AG09319 (cell line): ENCODE results near the gene FAM20A.

Experiments used
- DNase-seq: peaks from one replicate; pipeline ENCODE4 v3.0.0-alpha.2; 2010; ENCODE audit warnings: low read depth; ENCODE audit errors: extremely low read depth
- TF ChIP-seq, protein P1 (sequence below): IDR thresholded peaks from 2 replicates; pipeline ENCODE4 v1.5.1; 2011; ENCODE audit warnings: low read depth, mild to moderate bottlenecking, inconsistent platforms, low read length, moderate library complexity

The FAM20A gene

DNA sequence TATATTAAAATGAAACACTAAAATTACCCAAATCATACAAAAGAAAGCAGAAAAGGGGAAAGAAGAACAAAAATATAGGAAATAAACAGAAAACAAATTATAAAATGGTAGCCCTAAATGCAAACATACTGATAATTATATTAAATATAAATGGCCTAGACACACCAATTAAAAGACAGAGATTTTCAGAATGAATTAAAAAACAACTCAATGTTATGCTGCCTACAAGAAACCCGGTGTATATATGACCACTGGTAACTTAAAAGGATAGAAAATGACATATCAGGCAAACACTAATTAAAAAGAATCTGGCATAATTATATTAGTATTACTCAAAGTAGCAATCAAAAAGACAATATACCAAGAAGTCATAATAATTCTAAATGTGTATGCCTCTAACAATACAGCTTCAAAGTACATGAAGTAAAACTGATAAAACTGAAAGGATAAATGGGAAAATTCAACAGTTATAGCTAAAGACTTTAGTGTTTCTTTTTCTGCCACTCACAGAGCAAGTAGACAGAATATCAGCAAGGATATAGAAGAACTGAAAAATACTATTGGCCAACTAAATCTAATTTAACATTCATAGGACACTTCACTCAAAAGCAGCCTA is 7.5 kb upstream of the FAM20A start:
- TF ChIP-seq, protein P1, sequence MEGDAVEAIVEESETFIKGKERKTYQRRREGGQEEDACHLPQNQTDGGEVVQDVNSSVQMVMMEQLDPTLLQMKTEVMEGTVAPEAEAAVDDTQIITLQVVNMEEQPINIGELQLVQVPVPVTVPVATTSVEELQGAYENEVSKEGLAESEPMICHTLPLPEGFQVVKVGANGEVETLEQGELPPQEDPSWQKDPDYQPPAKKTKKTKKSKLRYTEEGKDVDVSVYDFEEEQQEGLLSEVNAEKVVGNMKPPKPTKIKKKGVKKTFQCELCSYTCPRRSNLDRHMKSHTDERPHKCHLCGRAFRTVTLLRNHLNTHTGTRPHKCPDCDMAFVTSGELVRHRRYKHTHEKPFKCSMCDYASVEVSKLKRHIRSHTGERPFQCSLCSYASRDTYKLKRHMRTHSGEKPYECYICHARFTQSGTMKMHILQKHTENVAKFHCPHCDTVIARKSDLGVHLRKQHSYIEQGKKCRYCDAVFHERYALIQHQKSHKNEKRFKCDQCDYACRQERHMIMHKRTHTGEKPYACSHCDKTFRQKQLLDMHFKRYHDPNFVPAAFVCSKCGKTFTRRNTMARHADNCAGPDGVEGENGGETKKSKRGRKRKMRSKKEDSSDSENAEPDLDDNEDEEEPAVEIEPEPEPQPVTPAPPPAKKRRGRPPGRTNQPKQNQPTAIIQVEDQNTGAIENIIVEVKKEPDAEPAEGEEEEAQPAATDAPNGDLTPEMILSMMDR = no peak
- DNase-seq = no peak

- no peak for DNase-seq
- TF ChIP-seq, protein P1 = no peak
Observed at GRCh38 chr17:68606451-68607307, 5.5 kb upstream of the FAM20A start.

DNA sequence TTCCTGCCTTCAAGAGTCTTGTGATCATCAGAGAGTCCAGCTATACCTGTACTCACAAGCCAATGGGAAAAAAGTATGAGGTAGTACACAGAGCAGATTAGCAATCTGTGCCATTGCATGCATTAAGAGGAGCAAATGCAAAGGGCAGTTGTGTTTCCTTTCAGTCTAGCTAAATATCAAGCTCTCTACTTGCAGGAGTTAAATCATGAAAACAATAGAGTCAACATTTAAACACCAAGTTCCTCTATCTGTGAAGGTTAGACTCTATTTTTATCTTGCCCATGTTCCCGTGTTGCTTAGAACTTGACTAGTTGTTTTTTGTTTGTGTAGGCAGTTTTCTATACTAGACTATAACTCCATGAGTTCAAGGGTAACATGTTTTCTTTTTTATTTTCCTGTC is 4.7 kb upstream of the FAM20A start:
- TF ChIP-seq, protein P1 = no peak
- DNase-seq = no peak

DNA sequence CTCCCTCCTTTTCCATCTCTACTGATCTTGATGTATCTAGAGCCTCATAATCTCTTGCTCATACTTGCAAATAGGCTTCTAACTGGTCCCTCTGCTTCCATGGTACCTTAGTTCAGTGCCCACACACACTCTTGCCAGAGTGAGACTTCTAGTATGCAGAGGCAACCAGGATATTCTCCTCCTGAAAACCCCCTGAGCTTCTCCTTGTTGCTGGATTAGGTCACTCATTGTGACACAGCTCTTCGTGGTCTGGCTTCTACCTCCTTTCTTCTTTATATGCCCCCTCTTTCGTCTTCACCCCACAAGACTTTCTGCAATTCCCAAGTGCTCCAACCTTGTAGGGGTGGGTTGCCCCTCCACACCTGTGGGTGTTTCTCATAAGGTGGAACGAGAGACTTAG is 2.5 kb upstream of the FAM20A start:
- TF ChIP-seq, protein P1 = no peak
- no peak for DNase-seq

DNA sequence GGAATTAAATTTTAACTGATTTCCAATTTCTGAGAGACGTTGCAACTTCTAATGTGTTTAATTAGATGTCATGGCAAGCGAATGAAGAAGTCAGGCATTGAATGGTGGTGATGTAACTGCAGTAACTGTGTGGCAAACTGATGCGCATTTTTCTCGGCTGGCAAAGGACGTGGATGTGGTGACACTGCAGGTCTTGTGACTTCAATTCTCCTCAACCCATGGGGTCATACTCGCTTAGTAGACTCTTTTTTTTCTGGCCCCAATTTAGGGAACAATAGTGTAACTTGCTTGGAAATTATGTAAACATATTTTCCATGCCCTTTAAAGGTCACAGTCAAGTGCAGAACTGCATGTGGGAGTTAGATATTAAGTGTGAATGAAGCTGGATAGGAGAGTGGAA is 1.9 kb upstream of the FAM20A start:
- DNase-seq = no peak
- TF ChIP-seq, protein P1 = no peak

DNA sequence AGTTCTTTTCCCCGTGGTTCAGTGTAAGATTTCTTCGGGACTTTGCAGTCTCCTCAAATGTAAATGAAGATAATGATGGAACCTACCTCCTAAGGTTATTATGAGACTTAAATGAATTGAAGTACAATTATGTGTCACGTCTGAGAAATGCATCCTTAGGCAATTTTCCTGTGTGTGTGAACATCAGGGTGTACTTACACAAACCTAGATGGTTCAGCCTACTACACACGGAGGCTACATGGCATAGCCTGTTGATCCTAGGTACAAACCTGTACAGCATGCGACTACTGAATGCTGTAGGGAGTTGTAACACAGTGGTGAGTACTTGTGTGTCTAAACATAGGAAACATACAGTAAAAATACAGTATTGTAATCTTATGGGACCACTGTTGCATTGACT is 1.1 kb upstream of the FAM20A start:
- no peak for DNase-seq
- TF ChIP-seq, protein P1 = no peak

DNA sequence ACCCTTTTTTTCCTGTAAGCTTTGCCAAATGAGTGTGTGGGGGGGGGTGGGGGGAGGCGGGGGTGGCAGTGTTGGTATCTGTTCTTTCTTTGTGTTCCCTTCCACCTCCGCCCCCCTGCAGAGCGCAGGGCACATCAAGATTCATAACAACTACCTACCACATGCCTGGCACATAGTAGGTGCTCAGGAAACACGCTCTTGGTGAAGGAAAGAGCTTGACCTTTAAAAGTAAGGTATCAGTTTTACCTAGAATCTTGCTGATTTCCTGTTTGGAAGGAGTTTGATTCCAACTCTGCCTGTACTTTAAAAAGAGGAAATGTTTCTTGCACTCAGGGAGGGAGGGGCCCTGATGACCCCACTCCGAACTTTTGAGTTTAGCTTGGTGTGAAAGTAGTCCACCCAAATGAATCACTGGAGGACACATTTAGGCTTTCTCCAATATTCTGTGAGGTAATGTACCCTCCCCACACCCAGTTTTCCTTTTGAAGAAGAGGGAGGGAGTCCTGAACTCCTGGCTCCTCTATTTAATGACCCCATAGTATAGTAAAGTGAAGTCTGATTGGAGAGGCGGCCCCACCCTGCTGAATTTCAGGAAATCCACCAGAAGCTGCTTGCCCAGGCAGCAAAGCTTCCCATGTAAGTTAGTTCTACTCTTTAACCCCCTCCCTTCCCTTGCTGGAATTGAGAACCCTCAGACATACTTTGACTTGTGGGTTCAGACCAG is 560 bp upstream of the FAM20A start:
- TF ChIP-seq, protein P1 = no peak
- DNase-seq = no peak
